HG03442 (cell line): Measurements from ENCODE around the gene ANGPTL8.

ENCODE experiments used
- ATAC-seq: cut with Tn5 transposase; IDR thresholded peaks from one replicate; pipeline ENCODE4 v1.9.1; 2021; ENCODE audit warnings: mild to moderate bottlenecking, moderate library complexity; ENCODE audit not compliant: unreplicated experiment

ANGPTL8 gene

DNA sequence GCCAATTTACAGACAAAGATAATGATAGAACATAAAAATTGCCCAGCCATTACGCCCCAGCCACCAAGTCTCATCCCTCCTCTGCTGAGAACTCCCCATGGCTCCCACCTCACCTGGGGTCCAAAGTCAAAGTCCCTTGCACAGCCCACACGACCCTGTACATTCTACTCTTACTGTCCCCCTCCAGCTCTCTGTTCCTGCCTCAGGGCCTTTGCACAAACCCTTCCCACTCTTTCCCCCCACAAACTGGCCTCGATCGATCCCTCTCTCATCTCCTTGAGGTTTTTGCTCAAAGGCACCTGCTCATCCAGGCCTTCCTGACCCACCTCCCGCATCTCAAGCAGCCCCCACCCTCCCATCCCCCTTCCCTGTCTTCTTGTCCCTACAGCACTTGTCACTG lies 21.6 kb downstream of the ANGPTL8 start:
- ATAC-seq: no peak

DNA sequence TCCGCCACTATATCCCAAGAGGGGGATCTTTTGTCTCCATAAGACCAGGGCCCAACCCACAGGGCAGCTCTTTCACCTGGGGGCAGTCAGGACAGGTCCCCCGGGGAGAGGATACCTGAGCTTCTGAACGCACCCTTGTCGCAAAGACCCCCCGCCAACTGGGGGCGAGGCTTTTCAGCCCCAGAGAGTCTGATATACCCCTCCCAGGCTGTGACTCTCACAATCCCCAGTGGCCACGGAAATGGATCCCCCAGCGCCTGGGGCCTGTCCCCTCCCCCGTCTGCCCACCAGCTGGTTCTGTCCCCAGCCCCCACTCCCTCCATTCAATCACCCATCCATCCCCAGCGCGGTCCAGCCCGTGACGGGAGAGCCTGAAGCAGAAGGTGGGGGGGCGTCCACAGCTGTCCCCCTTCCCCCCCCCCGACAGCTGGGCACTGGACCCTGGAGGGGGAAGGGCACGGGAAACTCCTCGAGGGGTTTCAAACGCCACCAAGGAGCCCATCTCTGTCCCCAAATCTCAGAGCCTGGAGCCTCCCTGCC lies 22.1 kb downstream of the ANGPTL8 start:
- ATAC-seq: no peak

DNA sequence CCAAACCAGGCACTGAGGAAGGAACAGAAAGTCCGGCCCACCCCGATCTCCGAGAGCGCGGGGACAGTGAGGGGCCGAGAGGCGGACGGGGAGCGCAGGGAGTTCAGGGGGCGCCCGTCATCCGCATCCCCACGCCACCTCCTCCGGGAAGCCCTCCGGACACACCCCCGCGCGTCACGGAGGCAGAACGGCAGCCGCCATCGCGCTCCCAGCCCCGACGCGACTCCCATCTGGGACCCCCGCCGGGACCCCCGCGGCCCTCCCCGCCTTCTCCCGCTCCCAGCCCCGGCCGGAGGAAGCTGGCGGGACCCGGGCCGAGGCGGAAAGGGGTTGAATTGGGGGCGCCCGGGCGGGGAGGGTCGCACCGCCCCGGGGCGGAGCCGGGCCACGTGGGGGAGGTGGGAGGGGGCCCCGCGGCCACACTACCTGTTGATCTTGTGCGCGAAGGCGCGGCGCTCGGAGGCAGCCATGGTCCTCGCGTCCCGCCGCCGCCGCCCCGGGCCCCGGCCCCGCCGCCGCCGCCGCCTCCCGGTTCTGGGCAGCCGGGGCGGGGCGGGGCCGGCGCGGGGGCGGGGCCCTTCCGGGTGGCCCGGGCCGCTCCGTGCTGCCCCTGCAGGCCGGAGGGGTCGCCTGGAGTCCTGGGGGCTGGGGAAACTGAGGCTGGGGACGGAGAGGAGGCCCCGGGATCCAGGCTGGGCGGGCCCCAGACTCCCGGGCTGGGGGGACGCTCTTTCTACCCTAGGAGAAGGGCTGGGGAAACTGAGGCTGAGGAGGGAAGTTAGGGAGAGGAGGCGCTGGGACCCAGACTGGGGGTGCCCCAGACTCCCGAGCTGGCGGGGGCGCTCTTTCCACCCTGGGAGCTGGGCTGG lies 22.8 kb downstream of the ANGPTL8 start, which contains the start of gene DOCK6:
Gene DOCK6, minus strand, starts transcription at position 554 of the 869 bp plus-strand sequence. Its CDS starts 84 bp downstream, at position 470.
- ATAC-seq: no peak

DNA sequence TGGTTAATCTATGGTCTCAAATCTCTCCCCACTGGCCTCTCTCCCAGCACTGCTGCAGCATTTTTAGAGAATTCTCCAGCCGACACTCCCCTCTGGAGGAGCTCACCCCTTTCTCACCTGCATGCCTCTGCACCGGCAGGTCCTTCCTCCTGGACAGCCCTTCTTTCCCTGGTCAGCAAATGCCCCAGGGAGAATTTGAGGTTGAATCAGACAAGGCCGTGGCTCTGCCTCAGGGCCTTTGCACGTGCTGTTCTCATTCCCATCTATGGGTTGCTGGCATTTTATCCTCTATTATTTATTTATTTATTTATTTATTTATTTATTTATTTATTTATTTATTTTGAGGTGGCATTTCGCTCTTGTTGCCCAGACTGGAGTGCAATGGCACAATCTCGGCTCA lies 24.3 kb downstream of the ANGPTL8 start:
- ATAC-seq: no peak

- no peak for ATAC-seq
Measured at GRCh38 chr19:11264452-11265176, 25.2 kb downstream of the ANGPTL8 start.

- no peak for ATAC-seq
Measured at GRCh38 chr19:11265177-11265784, 25.9 kb downstream of the ANGPTL8 start.

GRCh38 chr19:11265785-11266236 lies 26.4 kb downstream of the ANGPTL8 start:
- no peak for ATAC-seq

GRCh38 chr19:11267316-11268085 lies 28.1 kb downstream of the ANGPTL8 start:
- no peak for ATAC-seq

DNA sequence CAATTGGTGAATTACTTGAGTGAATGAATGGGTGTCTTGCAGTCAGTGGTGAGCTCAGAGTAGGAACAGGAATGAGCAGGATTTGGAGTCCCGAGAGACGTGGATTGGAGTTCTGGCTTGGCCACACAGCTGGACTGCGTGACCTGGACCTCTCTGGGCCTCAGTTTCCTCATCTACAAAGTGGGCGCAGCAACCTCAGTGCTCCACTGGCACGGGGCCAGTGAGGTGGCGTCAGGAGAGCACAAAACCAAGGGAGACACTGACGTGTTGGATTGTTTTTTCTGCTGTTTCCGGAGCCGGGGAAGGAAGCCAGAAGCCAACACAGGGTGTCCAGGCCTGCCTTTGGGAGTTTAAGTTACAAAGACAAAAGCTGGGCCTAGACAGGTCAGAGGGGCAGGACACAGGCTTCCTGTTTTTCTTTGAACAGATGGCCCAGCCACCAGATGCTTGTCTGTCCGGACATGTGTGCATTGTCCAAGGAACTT lies 29.4 kb downstream of the ANGPTL8 start:
- no peak for ATAC-seq

DNA sequence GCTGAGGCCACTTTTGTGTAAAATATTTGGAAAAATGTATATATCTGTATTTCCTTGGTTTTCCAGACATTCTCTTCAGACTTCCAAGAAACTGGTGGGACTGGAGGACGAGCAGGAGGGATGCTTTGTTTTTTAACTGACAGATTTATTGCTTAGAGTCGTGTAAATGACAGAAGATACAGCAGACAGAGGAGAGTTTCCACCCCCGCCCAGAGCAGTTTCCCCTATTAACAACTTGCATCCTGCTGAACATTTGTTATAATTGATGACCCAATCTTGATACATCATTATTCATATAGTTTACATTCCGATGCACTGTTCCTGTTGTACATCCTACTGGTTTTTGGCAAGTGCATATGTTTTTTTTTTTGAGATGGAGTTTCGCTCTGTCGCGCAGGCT lies 30.0 kb downstream of the ANGPTL8 start:
- no peak for ATAC-seq

GRCh38 chr19:11273296-11273695 lies 33.9 kb downstream of the ANGPTL8 start:
- ATAC-seq: no peak

DNA sequence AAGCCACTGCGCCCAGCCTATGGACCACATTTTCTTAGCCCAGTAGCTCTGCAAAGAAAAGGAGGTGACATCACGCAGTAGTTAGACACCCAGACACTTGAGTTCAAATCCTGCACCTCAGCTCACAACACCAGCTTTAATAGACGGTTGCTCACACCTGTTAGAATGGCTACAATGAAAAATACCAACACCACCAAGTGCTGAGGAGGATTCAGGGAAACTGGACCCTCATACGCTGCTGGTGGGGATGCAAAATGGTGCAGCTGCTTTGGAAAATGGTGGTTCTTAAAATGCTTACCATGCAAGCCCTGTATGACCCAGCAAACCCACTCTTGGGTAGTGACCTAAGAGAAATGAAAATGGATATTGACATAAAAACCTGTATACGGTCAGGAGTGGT lies 34.6 kb downstream of the ANGPTL8 start:
- no peak for ATAC-seq

GRCh38 chr19:11274533-11275086 lies 35.2 kb downstream of the ANGPTL8 start:
- ATAC-seq: no peak

DNA sequence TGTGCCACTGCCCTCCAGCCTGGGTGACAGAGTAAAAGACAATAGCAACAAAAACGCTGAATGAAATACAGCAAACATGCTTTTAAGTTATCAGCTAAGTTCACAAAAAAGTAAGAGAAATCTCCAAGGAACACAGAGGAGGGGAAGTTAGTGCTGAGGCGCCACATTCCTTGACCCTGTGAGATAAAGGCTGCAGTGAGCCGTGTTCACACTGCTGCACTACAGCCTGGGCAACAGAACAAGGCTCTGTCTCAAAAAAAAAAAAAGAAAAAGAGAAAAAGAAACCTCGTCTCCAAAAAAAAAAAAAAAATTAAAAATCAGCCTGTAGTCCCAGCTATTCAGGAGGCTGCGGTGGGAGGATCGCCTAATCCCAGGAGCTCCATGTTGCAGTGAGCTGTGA lies 39.3 kb downstream of the ANGPTL8 start:
- ATAC-seq: no peak

- ATAC-seq: no peak
Measured at GRCh38 chr19:11279505-11280236, 40.3 kb downstream of the ANGPTL8 start.

DNA sequence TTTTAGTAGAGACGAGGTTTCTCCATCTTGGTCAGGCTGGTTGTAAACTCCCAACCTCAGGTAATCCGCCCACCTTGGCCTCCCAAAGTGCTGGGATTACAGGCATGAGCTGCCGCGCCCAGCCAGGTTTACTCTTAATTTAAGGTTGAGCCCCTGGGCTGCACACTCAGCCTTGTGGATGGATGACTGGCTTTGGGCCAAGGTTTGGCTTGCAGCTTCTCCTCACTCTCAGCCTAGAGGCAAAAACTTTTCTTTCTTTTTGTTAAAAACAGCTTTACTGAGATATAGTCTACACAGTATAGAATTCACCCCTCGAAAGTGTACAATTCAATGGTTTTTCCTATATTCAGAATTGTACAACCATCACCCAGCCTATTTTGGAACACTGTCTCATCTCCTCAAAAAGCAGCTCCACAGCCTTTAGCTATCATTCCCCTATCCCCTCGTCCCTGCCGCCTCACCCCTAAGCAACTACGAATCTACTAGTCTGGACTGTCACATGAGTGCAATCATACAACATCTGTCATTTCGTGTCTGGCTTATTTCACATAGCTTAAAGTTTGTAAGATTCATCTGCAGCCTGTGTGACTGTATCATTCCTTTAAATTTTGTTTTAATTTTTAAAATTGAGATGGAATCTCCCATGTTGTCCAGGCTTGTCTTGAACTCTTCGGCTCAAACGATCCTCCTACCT lies 42.1 kb downstream of the ANGPTL8 start:
- ATAC-seq: no peak

- no peak for ATAC-seq
Measured at GRCh38 chr19:11284515-11284914, 45.1 kb downstream of the ANGPTL8 start.

DNA sequence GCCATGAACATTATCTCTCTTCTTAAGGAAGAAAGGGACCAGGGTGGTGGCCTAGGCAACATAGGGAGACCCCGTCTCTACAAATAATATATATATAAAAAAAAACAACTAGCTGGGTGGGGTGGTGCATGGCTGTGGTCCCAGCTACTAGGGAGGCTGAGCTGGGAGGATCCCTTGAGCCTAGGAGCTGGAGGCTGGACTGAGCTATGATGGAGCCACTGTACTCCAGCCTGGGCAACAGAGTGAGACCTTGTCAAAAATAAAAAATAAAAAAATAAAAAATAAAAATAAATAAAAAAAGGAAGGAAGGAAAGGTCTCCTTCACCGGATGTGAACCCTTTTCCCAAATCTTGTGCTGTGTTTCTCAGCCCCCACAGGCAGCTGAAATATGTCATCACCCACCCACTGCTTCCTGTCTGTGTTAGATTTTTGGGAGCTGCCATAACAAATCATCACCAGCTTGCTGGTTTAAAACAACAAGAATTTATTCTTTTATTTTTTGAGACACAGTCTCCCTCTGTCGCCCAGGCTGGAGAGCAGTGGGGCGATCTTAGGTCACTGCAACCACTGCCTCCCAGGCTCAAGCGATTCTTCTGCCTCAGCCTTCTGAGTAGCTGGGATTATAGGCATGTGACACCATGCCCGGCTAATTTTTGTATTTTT lies 47.0 kb downstream of the ANGPTL8 start:
- ATAC-seq: no peak
